Vagina (tissue), 2 donors: ENCODE results near the gene DDX28. TPM values are rescaled to one million over a fixed set of nuclear protein-coding genes. Genes with fewer than 3 reads are reported as not detected.
A peak's percentile ranks its signal among the peaks of the same experiment; 100 is the strongest.
"Not testable (repeated sequence)": the region's sequence is repeated elsewhere in the genome, so short reads cannot be mapped to it uniquely, and the experiment has no call there.

Source experiments
- DNase-seq, 2 donors: peaks; one replicate each; pipeline ENCODE4 v3.0.0-alpha.2; 2017; ENCODE audit errors: extremely low spot score in 2 of 2
- H3K27ac ChIP-seq: fragments of 200-600 bp; sonication (generic); one replicate; pipeline ENCODE4 v1.5.1; 2019
- H3K27me3 ChIP-seq: fragments of 200-600 bp; sonication (generic); one replicate; pipeline ENCODE4 v1.5.1; 2019
- H3K36me3 ChIP-seq, 2 donors: fragments of 200-600 bp; sonication (generic); one replicate each; pipeline ENCODE4 v1.5.1; 2017 to 2019
- H3K4me1 ChIP-seq: fragments of 200-600 bp; sonication (generic); one replicate; pipeline ENCODE4 v1.5.1; 2019
- H3K4me3 ChIP-seq, 2 donors: fragments of 200-600 bp; sonication (generic); 1 replicate in 1 of 2; 2 replicates in 1 of 2; pipeline ENCODE4 v1.5.1; 2016 to 2019
- H3K9me3 ChIP-seq: fragments of 200-600 bp; sonication (generic); one replicate; pipeline ENCODE4 v1.5.1; 2019
- CTCF ChIP-seq, 3 experiments: fragments of 450-650 bp in 2 of 3; fragments of 200-600 bp in 1 of 3; sonication (generic) in 1 of 3; IDR thresholded peaks; one replicate each; pipeline ENCODE4 v1.5.1; 2017 to 2019; ENCODE audit warnings: antibody characterized with exemption in 3 of 3, mild to moderate bottlenecking in 2 of 3, moderate library complexity in 2 of 3
- POLR2A ChIP-seq, 2 donors: fragments of 450-650 bp; IDR thresholded peaks; one replicate each; pipeline ENCODE4 v1.6.1; 2017; ENCODE audit warnings: antibody characterized with exemption in 2 of 2, mild to moderate bottlenecking in 2 of 2, moderate library complexity in 2 of 2
- POLR2AphosphoS5 ChIP-seq, 2 donors: sonication (generic); formaldehyde crosslinking; IDR thresholded peaks; one replicate each; pipeline ENCODE4 v1.9.0; 2017; ENCODE audit warnings: antibody characterized with exemption in 2 of 2, mild to moderate bottlenecking in 2 of 2, low read depth in 1 of 2; ENCODE audit not compliant: insufficient read depth in 1 of 2
- intact Hi-C: fragments of 100-400 bp; cut with DNase I; formaldehyde crosslinking; loops from one replicate; pipeline ENCODE4 v1.15.1; 2023
- total RNA-seq: library from RNA; depleted of rRNA; stranded (reverse); fragments of >200 nt; gene quantifications from one replicate; pipeline ENCODE4 v1.2.3, GENCODE V29; 2016

DDX28 gene
- total RNA-seq, 1 donor from 2014 or later, result 17.7 TPM

- Histone ChIP-seq H3K9me3 (no peaks in the 10 kb centered on the region), H3K4me1 (no peaks in the 10 kb centered on the region), H3K27ac (peak overlapping the region; percentile 17), H3K27me3 (no peaks in the 10 kb centered on the region), H3K4me3 (no peak overlapping the region), H3K36me3 (no peaks in the 10 kb centered on the region)
- DNase-seq, result no peak
- no peak for TF ChIP-seq POLR2A (IDR thresholded peaks at IDR 0.05)
- peak in 1 of 2 donors; percentile 53 for TF ChIP-seq POLR2AphosphoS5 (IDR thresholded peaks at IDR 0.05; ENCODE audit: insufficient read depth in 1 of 2, low read depth in 1 of 2)
- intact Hi-C loops, result no loop called here
Observed at GRCh38 chr16:68013440-68013839, 9.6 kb downstream of the DDX28 start.

GRCh38 chr16:68009872-68010271 is 13.2 kb downstream of the DDX28 start:
- intact Hi-C loops, DNase-seq, H3K9me3 ChIP-seq: not testable (repeated sequence)

GRCh38 chr16:68009157-68009735 is 13.8 kb downstream of the DDX28 start:
- intact Hi-C loops, result no loop called here
- no peak overlapping the region for H3K27ac ChIP-seq
- no peaks in the 10 kb centered on the region for H3K4me1 ChIP-seq

More at GRCh38 chr16:68009872-68010271, 13.2 kb downstream of the DDX28 start:
- H3K27ac ChIP-seq, H3K4me3 ChIP-seq, H3K27me3 ChIP-seq, H3K4me1 ChIP-seq, H3K36me3 ChIP-seq: not testable (repeated sequence)

GRCh38 chr16:68005786-68006286 is 17.2 kb downstream of the DDX28 start:
- no peaks in the 10 kb centered on the region for H3K4me1 ChIP-seq
- H3K4me3 ChIP-seq, result no peak overlapping the region
- H3K36me3 ChIP-seq, result no peaks in the 10 kb centered on the region
- no peak for TF ChIP-seq POLR2A (IDR thresholded peaks at IDR 0.05)
- peak; percentile 35 to 70 for TF ChIP-seq POLR2AphosphoS5 (IDR thresholded peaks at IDR 0.05; ENCODE audit: insufficient read depth in 1 of 2, low read depth in 1 of 2)
- intact Hi-C loops, result no loop called here
- no peaks in the 10 kb centered on the region for H3K9me3 ChIP-seq
- no peaks in the 10 kb centered on the region for H3K27me3 ChIP-seq
- H3K27ac ChIP-seq, result peak overlapping the region; percentile 76
- no peak for DNase-seq

More at GRCh38 chr16:68009157-68009735, 13.8 kb downstream of the DDX28 start:
- H3K9me3 ChIP-seq, result no peaks in the 10 kb centered on the region
- no peak overlapping the region for H3K4me3 ChIP-seq
- H3K27me3 ChIP-seq, result no peaks in the 10 kb centered on the region
- no peak for DNase-seq
- TF ChIP-seq POLR2AphosphoS5 (IDR thresholded peaks at IDR 0.05; ENCODE audit: insufficient read depth in 1 of 2, low read depth in 1 of 2), result no peak
- no peak for TF ChIP-seq CTCF (IDR thresholded peaks at IDR 0.05)
- no peak for TF ChIP-seq POLR2A (IDR thresholded peaks at IDR 0.05)
- no peaks in the 10 kb centered on the region for H3K36me3 ChIP-seq

- Histone ChIP-seq H3K27ac (peak overlapping the region; percentile 76), H3K27me3 (no peaks in the 10 kb centered on the region), H3K9me3 (no peaks in the 10 kb centered on the region), H3K36me3 (no peaks in the 10 kb centered on the region), H3K4me1 (no peaks in the 10 kb centered on the region), H3K4me3 (no peak overlapping the region)
- intact Hi-C loops, result no loop called here
- no peak for TF ChIP-seq POLR2A (IDR thresholded peaks at IDR 0.05)
- no peak for DNase-seq
Observed at GRCh38 chr16:68005211-68005610, 17.8 kb downstream of the DDX28 start.

GRCh38 chr16:68003031-68003430 is 20.0 kb downstream of the DDX28 start:
- Histone ChIP-seq H3K27me3 (no peaks in the 10 kb centered on the region), H3K27ac (no peak overlapping the region), H3K9me3 (no peaks in the 10 kb centered on the region), H3K4me1 (no peaks in the 10 kb centered on the region), H3K36me3 (no peaks in the 10 kb centered on the region), H3K4me3 (no peak overlapping the region)
- no peak for DNase-seq
- no peak for TF ChIP-seq POLR2AphosphoS5 (IDR thresholded peaks at IDR 0.05; ENCODE audit: insufficient read depth in 1 of 2, low read depth in 1 of 2)
- no peak for TF ChIP-seq POLR2A (IDR thresholded peaks at IDR 0.05)
- TF ChIP-seq CTCF (IDR thresholded peaks at IDR 0.05), result no peak
- intact Hi-C loops, result no loop called here

GRCh38 chr16:68000450-68000849 is 22.6 kb downstream of the DDX28 start:
- no peaks in the 10 kb centered on the region for H3K36me3 ChIP-seq
- no peak for TF ChIP-seq POLR2A (IDR thresholded peaks at IDR 0.05)
- TF ChIP-seq CTCF (IDR thresholded peaks at IDR 0.05), result no peak
- TF ChIP-seq POLR2AphosphoS5 (IDR thresholded peaks at IDR 0.05; ENCODE audit: insufficient read depth in 1 of 2, low read depth in 1 of 2), result peak in 1 of 2 donors; percentile 28
- H3K27ac ChIP-seq, result no peak overlapping the region
- no peaks in the 10 kb centered on the region for H3K27me3 ChIP-seq
- DNase-seq, result no peak
- H3K4me3 ChIP-seq, result no peak overlapping the region
- H3K9me3 ChIP-seq, result no peaks in the 10 kb centered on the region
- H3K4me1 ChIP-seq, result no peaks in the 10 kb centered on the region
- intact Hi-C loops, result no loop called here
